T follicular helper cell (primary cell): ENCODE results near the gene ATP6V0D1.

Experiments
- DNase-seq: peaks from one replicate; pipeline ENCODE4 v3.0.0-alpha.2; 2020; ENCODE audit warnings: low read depth

The ATP6V0D1 gene

GRCh38 chr16:67407176-67407787 is 73.7 kb downstream of the ATP6V0D1 start:
- DNase-seq = no peak

GRCh38 chr16:67406111-67406971 is 74.6 kb downstream of the ATP6V0D1 start:
- no peak for DNase-seq

GRCh38 chr16:67405336-67405735 is 75.6 kb downstream of the ATP6V0D1 start:
- DNase-seq = no peak

GRCh38 chr16:67404740-67405226 is 76.2 kb downstream of the ATP6V0D1 start:
- no peak for DNase-seq

GRCh38 chr16:67403976-67404555 is 76.9 kb downstream of the ATP6V0D1 start:
- DNase-seq = no peak

GRCh38 chr16:67400901-67401300 is 80.1 kb downstream of the ATP6V0D1 start:
- no peak for DNase-seq

GRCh38 chr16:67399749-67400704 is 80.9 kb downstream of the ATP6V0D1 start:
- no peak for DNase-seq

GRCh38 chr16:67399218-67399733 is 81.7 kb downstream of the ATP6V0D1 start:
- DNase-seq = no peak

GRCh38 chr16:67398546-67399217 is 82.3 kb downstream of the ATP6V0D1 start:
- no peak for DNase-seq

GRCh38 chr16:67397812-67398545 is 83.0 kb downstream of the ATP6V0D1 start:
- no peak for DNase-seq

- no peak for DNase-seq
Observed at GRCh38 chr16:67397036-67397801, 83.7 kb downstream of the ATP6V0D1 start.

GRCh38 chr16:67396159-67397035 is 84.6 kb downstream of the ATP6V0D1 start:
- no peak for DNase-seq

- DNase-seq = no peak
Observed at GRCh38 chr16:67395458-67396158, 85.3 kb downstream of the ATP6V0D1 start.

GRCh38 chr16:67395105-67395457 is 85.9 kb downstream of the ATP6V0D1 start:
- DNase-seq = no peak

- no peak for DNase-seq
Observed at GRCh38 chr16:67394155-67395104, 86.5 kb downstream of the ATP6V0D1 start.

- no peak for DNase-seq
Observed at GRCh38 chr16:67393788-67394154, 87.2 kb downstream of the ATP6V0D1 start.
